Tibial artery (tissue), 4 donors: ENCODE data around the gene MTMR3.
"Not testable (repeated sequence)": the region's sequence is repeated elsewhere in the genome, so short reads cannot be mapped to it uniquely, and the experiment has no call there.

ENCODE experiments used
- DNase-seq, 2 donors: peaks; one replicate each; pipeline ENCODE4 v3.0.0-alpha.2; 2019
- H3K27ac ChIP-seq, 2 donors: fragments of 200-600 bp; sonication (generic) in 1 of 2; 1 replicate in 1 of 2; 2 replicates in 1 of 2; pipeline ENCODE4 v1.5.1; 2018 to 2019; ENCODE audit warnings: mild to moderate bottlenecking in 1 of 2
- H3K27me3 ChIP-seq, 2 donors: fragments of 200-600 bp; sonication (generic) in 1 of 2; one replicate each; pipeline versions ENCODE4 v1.5.1 to v1.6.0; 2016 to 2019
- H3K36me3 ChIP-seq, 3 donors: fragments of 200-600 bp; sonication (generic) in 2 of 3; one replicate each; pipeline ENCODE4 v1.5.1; 2016 to 2019; ENCODE audit warnings: mild to moderate bottlenecking in 2 of 3
- H3K4me1 ChIP-seq, 4 donors: fragments of 200-600 bp; sonication (generic) in 2 of 4; 1 replicate in 3 of 4; 2 replicates in 1 of 4; pipeline ENCODE4 v1.5.1; 2016 to 2019
- H3K4me3 ChIP-seq, 2 donors: fragments of 200-600 bp; sonication (generic) in 1 of 2; 1 replicate in 1 of 2; 2 replicates in 1 of 2; pipeline ENCODE4 v1.5.1; 2018 to 2019; ENCODE audit warnings: mild to moderate bottlenecking in 2 of 2
- H3K9me3 ChIP-seq, 3 donors: fragments of 200-600 bp; sonication (generic) in 1 of 3; one replicate each; pipeline ENCODE4 v1.5.1; 2016 to 2019
- intact Hi-C: fragments of 100-400 bp; cut with DNase I; formaldehyde crosslinking; loops from one replicate; pipeline ENCODE4 v1.15.0; 2023; ENCODE audit warnings: low total_unique reads
- TF ChIP-seq, protein P1 (sequence below), 2 experiments: fragments of 200-600 bp in 1 of 2; fragments of 450-650 bp in 1 of 2; IDR thresholded peaks; one replicate each; pipeline ENCODE4 v1.5.1; 2017 to 2019; ENCODE audit warnings: antibody characterized with exemption in 2 of 2, mild to moderate bottlenecking in 1 of 2, moderate library complexity in 1 of 2

MTMR3 gene

DNA sequence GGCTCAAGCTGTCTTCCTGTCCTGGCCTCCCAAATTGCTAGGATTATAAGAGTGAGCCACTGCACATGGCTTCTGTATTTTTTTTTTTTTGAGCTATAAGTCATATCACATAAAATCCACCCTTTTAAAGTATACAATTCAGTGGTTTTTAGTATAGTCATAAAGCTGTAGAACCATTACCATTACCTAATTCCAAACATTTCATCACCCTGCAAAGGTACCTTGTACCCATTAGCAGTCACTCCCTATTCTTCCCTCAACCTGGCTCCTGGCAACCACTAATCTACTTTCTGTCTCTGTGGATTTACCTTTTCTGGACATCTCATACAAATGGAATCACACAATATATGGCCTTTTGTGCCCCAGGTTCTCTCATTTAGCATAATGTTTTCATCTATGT, 84.5 kb downstream of the MTMR3 start:
- H3K9me3 ChIP-seq: no peaks in the 10 kb centered on the region
- intact Hi-C loops: no loop called here
- no peaks in the 10 kb centered on the region for H3K27me3 ChIP-seq
- H3K36me3 ChIP-seq: no peaks in the 10 kb centered on the region
- no peak overlapping the region for H3K27ac ChIP-seq
- TF ChIP-seq, protein P1, sequence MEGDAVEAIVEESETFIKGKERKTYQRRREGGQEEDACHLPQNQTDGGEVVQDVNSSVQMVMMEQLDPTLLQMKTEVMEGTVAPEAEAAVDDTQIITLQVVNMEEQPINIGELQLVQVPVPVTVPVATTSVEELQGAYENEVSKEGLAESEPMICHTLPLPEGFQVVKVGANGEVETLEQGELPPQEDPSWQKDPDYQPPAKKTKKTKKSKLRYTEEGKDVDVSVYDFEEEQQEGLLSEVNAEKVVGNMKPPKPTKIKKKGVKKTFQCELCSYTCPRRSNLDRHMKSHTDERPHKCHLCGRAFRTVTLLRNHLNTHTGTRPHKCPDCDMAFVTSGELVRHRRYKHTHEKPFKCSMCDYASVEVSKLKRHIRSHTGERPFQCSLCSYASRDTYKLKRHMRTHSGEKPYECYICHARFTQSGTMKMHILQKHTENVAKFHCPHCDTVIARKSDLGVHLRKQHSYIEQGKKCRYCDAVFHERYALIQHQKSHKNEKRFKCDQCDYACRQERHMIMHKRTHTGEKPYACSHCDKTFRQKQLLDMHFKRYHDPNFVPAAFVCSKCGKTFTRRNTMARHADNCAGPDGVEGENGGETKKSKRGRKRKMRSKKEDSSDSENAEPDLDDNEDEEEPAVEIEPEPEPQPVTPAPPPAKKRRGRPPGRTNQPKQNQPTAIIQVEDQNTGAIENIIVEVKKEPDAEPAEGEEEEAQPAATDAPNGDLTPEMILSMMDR (IDR thresholded peaks at IDR 0.05): no peak
- peaks cover 0 to 5% (median 0%) of the 10 kb centered on the region in 4 donors for H3K4me1 ChIP-seq
- no peak overlapping the region for H3K4me3 ChIP-seq
- no peak for DNase-seq

DNA sequence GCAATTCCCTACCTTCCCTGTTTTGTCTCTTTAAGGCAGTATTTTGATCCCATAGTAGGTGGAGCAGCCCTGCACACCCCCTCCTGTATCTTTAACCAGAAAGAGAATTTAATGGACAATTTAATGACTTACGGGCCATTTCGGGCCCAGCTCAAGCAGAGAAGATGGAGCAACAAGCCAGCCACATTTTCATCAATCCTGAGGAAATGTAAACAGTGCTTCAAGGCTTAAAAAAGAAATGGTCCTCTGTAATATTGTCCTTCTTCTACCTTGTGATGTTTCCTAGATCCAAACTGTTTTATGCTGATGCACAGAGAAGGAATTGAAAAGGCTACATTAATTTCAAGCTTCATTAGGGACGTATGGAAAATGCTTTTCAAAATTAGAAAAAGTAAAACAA, 88.6 kb downstream of the MTMR3 start:
- TF ChIP-seq, protein P1 (IDR thresholded peaks at IDR 0.05): no peak
- intact Hi-C loops: no loop called here
- no peak overlapping the region for H3K27ac ChIP-seq
- peaks cover 0 to 5% (median 0%) of the 10 kb centered on the region in 4 donors for H3K4me1 ChIP-seq
- H3K36me3 ChIP-seq: no peaks in the 10 kb centered on the region
- no peaks in the 10 kb centered on the region for H3K27me3 ChIP-seq
- DNase-seq: no peak
- H3K4me3 ChIP-seq: no peak overlapping the region
- H3K9me3 ChIP-seq: no peaks in the 10 kb centered on the region

GRCh38 chr22:29972121-29972520, 89.1 kb downstream of the MTMR3 start:
- no peak overlapping the region for H3K27ac ChIP-seq
- H3K4me1 ChIP-seq: peaks cover 0 to 5% (median 0%) of the 10 kb centered on the region in 4 donors
- TF ChIP-seq, protein P1 (IDR thresholded peaks at IDR 0.05): no peak
- no peak overlapping the region for H3K4me3 ChIP-seq
- intact Hi-C loops: no loop called here
- no peaks in the 10 kb centered on the region for H3K9me3 ChIP-seq
- no peaks in the 10 kb centered on the region for H3K27me3 ChIP-seq
- DNase-seq: no peak
- no peaks in the 10 kb centered on the region for H3K36me3 ChIP-seq

DNA sequence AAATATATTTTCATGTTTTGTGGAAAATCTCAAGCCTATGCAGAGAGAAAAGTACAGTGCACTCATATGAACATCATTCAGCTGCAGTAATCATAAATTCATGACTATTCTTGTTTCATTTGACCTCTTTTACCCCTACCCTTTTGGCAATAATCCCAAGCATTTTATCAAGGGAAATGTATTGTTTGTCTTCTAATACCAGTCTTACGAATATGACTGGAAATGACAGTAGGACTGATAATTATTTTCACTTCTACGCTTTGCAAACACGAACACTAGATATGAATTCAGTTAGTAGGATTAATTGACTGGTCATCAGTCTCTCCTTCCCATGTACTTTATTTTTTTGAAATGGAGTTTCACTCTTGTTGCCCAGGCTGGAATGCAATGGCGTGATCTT, 90.3 kb downstream of the MTMR3 start:
- intact Hi-C loops: no loop called here
- Histone ChIP-seq H3K9me3 (no peaks in the 10 kb centered on the region), H3K36me3 (no peaks in the 10 kb centered on the region), H3K4me3 (no peak overlapping the region), H3K27ac (no peak overlapping the region), H3K4me1 (peaks cover 0 to 5% (median 0%) of the 10 kb centered on the region in 4 donors), H3K27me3 (no peaks in the 10 kb centered on the region)
- DNase-seq: no peak
- TF ChIP-seq, protein P1 (IDR thresholded peaks at IDR 0.05): no peak

DNA sequence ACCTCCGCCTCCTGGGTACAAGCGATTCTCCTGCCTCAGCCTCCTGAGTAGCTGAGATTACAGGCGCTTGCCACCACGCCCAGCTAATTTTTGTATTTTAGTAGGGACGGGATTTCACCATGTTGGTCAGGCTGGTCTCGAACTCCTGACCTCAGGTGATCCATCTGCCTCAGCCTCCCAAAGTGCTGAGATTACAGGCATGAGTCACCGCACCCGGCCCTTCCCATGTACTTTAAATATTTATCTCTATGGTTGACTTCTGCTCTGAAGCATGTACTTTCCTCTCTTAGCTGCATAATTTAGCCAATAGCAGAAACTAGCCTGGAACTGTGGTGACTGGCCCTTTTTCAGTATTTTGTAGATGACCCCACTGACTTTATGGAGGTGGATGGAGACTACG, 90.7 kb downstream of the MTMR3 start:
- H3K9me3 ChIP-seq, H3K4me3 ChIP-seq, H3K4me1 ChIP-seq, H3K27ac ChIP-seq, H3K27me3 ChIP-seq, H3K36me3 ChIP-seq, intact Hi-C loops, DNase-seq: not testable (repeated sequence)

DNA sequence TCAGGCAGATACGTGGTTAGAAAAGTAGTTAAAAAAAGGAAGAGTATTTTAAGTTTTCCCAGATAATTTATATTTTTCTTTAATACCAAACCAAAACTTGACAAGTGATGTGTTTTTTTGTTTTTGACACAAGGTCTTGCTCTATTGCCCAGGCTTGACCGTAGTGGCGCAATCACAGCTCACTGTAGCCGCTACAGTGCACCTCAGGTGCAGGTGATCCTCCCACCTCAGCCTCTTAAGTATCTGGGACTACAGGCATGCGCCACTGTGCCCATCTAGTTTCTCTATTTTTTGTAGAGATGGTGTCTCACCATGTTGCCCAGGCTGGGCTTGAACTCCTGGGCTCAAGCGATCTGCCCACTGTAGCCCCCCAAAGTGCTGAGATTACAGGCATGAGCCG, 92.5 kb downstream of the MTMR3 start:
- no peak overlapping the region for H3K4me3 ChIP-seq
- no peaks in the 10 kb centered on the region for H3K9me3 ChIP-seq
- intact Hi-C loops: no loop called here
- H3K27ac ChIP-seq: no peak overlapping the region
- no peak for DNase-seq
- H3K27me3 ChIP-seq: no peaks in the 10 kb centered on the region
- peaks cover 6 to 10% (median 7%) of the 10 kb centered on the region in 3 donors for H3K36me3 ChIP-seq
- peaks cover 0 to 8% (median 3%) of the 10 kb centered on the region in 4 donors for H3K4me1 ChIP-seq
- TF ChIP-seq, protein P1 (IDR thresholded peaks at IDR 0.05): no peak
